ENCODE data around the gene INTS1.
A peak's percentile ranks its signal among the peaks of the same experiment; 100 is the strongest.

INTS1 gene

GRCh38 chr7:1535701-1536454, 31.7 kb upstream of the INTS1 start:
- TF ChIP-seq CTCF (IDR thresholded peaks at IDR 0.05; ENCODE audit: low read depth, low read length, missing control alignments) = no peak
- H3K36me3 ChIP-seq (replicated peaks) = peaks cover 22% of the 10 kb centered on the region
- no peaks in the 10 kb centered on the region for H3K27me3 ChIP-seq (replicated peaks)
- DNase-seq = no peak
- no peak overlapping the region for H3K4me3 ChIP-seq (ENCODE audit: low read depth, low read length)
- H3K27ac ChIP-seq = peak overlapping the region; percentile 99
- in situ Hi-C loops (cut with HindIII; ENCODE audit: low pct_ligation_motif_present, low sequenced_read_pairs) = no loop called here

GRCh38 chr7:1535100-1535458, 30.9 kb upstream of the INTS1 start:
- TF ChIP-seq CTCF (IDR thresholded peaks at IDR 0.05; ENCODE audit: low read depth, low read length, missing control alignments) = no peak
- DNase-seq = no peak
- Histone ChIP-seq H3K27me3 (replicated peaks) (no peaks in the 10 kb centered on the region), H3K27ac (no peak overlapping the region), H3K36me3 (replicated peaks) (peaks cover 17% of the 10 kb centered on the region), H3K4me3 (ENCODE audit: low read depth, low read length) (no peak overlapping the region)
- in situ Hi-C loops (cut with HindIII; ENCODE audit: low pct_ligation_motif_present, low sequenced_read_pairs) = no loop called here

GRCh38 chr7:1534330-1535099, 30.3 kb upstream of the INTS1 start:
- H3K4me3 ChIP-seq (ENCODE audit: low read depth, low read length) = peak overlapping the region; percentile 26
- in situ Hi-C loops (cut with HindIII; ENCODE audit: low pct_ligation_motif_present, low sequenced_read_pairs) = no loop called here

GRCh38 chr7:1533547-1534329, 29.5 kb upstream of the INTS1 start:
- peak overlapping the region; percentile 90 for H3K27ac ChIP-seq
- no peaks in the 10 kb centered on the region for H3K27me3 ChIP-seq (replicated peaks)
- in situ Hi-C loops (cut with HindIII; ENCODE audit: low pct_ligation_motif_present, low sequenced_read_pairs) = no loop called here
- DNase-seq = peak; percentile 92
- peak overlapping the region; percentile 74 for H3K4me3 ChIP-seq (ENCODE audit: low read depth, low read length)
- no peak for TF ChIP-seq CTCF (IDR thresholded peaks at IDR 0.05; ENCODE audit: low read depth, low read length, missing control alignments)
- H3K36me3 ChIP-seq (replicated peaks) = peaks cover 5% of the 10 kb centered on the region

More at GRCh38 chr7:1534330-1535099, 30.3 kb upstream of the INTS1 start:
- TF ChIP-seq CTCF (IDR thresholded peaks at IDR 0.05; ENCODE audit: low read depth, low read length, missing control alignments) = no peak
- H3K36me3 ChIP-seq (replicated peaks) = peaks cover 11% of the 10 kb centered on the region
- H3K27me3 ChIP-seq (replicated peaks) = no peaks in the 10 kb centered on the region
- no peak for DNase-seq
- H3K27ac ChIP-seq = peak overlapping the region; percentile 90

GRCh38 chr7:1533255-1533546, 29.0 kb upstream of the INTS1 start:
- Histone ChIP-seq H3K36me3 (replicated peaks) (peaks cover 5% of the 10 kb centered on the region), H3K4me3 (ENCODE audit: low read depth, low read length) (peak overlapping the region; percentile 74), H3K27ac (peak overlapping the region; percentile 90), H3K27me3 (replicated peaks) (no peaks in the 10 kb centered on the region)
- in situ Hi-C loops (cut with HindIII; ENCODE audit: low pct_ligation_motif_present, low sequenced_read_pairs) = no loop called here
- DNase-seq = no peak
- no peak for TF ChIP-seq CTCF (IDR thresholded peaks at IDR 0.05; ENCODE audit: low read depth, low read length, missing control alignments)
